KBM-7 (cell line): ENCODE measurements around the gene DNASE1L2.

Experiments used
- DNase-seq: peaks from one replicate; pipeline ENCODE4 v3.0.0-alpha.2; 2015
- in situ Hi-C: fragments of 300-500 bp; cut with MboI; formaldehyde crosslinking; loops from 2 replicates; pipeline ENCODE4 v1.14.3; 2020; ENCODE audit warnings: low sequenced_read_pairs, low pct_unique_long_range_greater_than_20kb, mixed read lengths

Gene DNASE1L2

GRCh38 chr16:2213817-2214718 lies 22.2 kb upstream of the DNASE1L2 start:
- no peak for DNase-seq
- in situ Hi-C loops: loop anchor here (10.0 kb wide), 1 partner anchor 59 kb away; the partner anchor contains the start of gene TRAF7

- in situ Hi-C loops: loop anchor here (10.0 kb wide), 1 partner anchor 60 kb away; the partner anchor contains the start of gene TRAF7
- no peak for DNase-seq
Measured at GRCh38 chr16:2214719-2214968, 21.6 kb upstream of the DNASE1L2 start, which contains the start of gene PGP. TSS of gene PGP (minus strand) at chr16:2214840. CDS start at chr16:2214777, 63 bp downstream.

GRCh38 chr16:2216330-2216729 lies 19.9 kb upstream of the DNASE1L2 start:
- in situ Hi-C loops: loop anchor here (10.0 kb wide), 1 partner anchor 62 kb away; the partner anchor contains the start of gene TRAF7
- DNase-seq: no peak

GRCh38 chr16:2223221-2223941 lies 12.9 kb upstream of the DNASE1L2 start, which contains the start of gene E4F1:
TSS of gene E4F1 (plus strand) at chr16:2223591. CDS start at chr16:2223614, 23 bp downstream.
- in situ Hi-C loops: no loop called here
- DNase-seq: peak; percentile 99

GRCh38 chr16:2223942-2224486 lies 12.2 kb upstream of the DNASE1L2 start:
- DNase-seq: peak; percentile 48
- in situ Hi-C loops: no loop called here

- no peak for DNase-seq
- in situ Hi-C loops: no loop called here
Measured at GRCh38 chr16:2226245-2226793, 9.9 kb upstream of the DNASE1L2 start.

GRCh38 chr16:2226918-2227317 lies 9.3 kb upstream of the DNASE1L2 start:
- in situ Hi-C loops: no loop called here
- no peak for DNase-seq

GRCh38 chr16:2228161-2228824 lies 8.0 kb upstream of the DNASE1L2 start:
- DNase-seq: no peak
- in situ Hi-C loops: no loop called here

- in situ Hi-C loops: no loop called here
- no peak for DNase-seq
Measured at GRCh38 chr16:2229091-2229490, 7.2 kb upstream of the DNASE1L2 start.

GRCh38 chr16:2229632-2230250 lies 6.5 kb upstream of the DNASE1L2 start:
- no peak for DNase-seq
- in situ Hi-C loops: no loop called here

- in situ Hi-C loops: no loop called here
- DNase-seq: no peak
Measured at GRCh38 chr16:2230376-2230775, 5.9 kb upstream of the DNASE1L2 start.

- in situ Hi-C loops: no loop called here
Measured at GRCh38 chr16:2231016-2231931, 5.0 kb upstream of the DNASE1L2 start.

GRCh38 chr16:2232094-2232990 lies 3.9 kb upstream of the DNASE1L2 start:
- in situ Hi-C loops: no loop called here
- DNase-seq: no peak

More at GRCh38 chr16:2231016-2231931, 5.0 kb upstream of the DNASE1L2 start:
- no peak for DNase-seq

GRCh38 chr16:2233046-2233775 lies 3.0 kb upstream of the DNASE1L2 start:
- in situ Hi-C loops: no loop called here
- no peak for DNase-seq

GRCh38 chr16:2233872-2234812 lies 2.1 kb upstream of the DNASE1L2 start:
- in situ Hi-C loops: no loop called here
- no peak for DNase-seq
